ENCODE results near the gene EHMT1.
"Not testable (repeated sequence)": the region's sequence is repeated elsewhere in the genome, so short reads cannot be mapped to it uniquely, and the experiment has no call there.

EHMT1 gene

GRCh38 chr9:137764171-137764671, 145.4 kb downstream of the EHMT1 start:
- no peak for DNase-seq

GRCh38 chr9:137764981-137765380, 146.2 kb downstream of the EHMT1 start:
- no peak for DNase-seq

- DNase-seq: no peak
These were observed 146.7 kb downstream of the EHMT1 start for GRCh38 chr9:137765536-137765935.

GRCh38 chr9:137771580-137771979, 152.8 kb downstream of the EHMT1 start:
- no peak for DNase-seq

GRCh38 chr9:137772281-137772873, 153.6 kb downstream of the EHMT1 start:
- DNase-seq: no peak

GRCh38 chr9:137774775-137775386, 156.1 kb downstream of the EHMT1 start:
- DNase-seq: no peak

GRCh38 chr9:137776306-137776995, 157.6 kb downstream of the EHMT1 start:
- DNase-seq: no peak

DNA sequence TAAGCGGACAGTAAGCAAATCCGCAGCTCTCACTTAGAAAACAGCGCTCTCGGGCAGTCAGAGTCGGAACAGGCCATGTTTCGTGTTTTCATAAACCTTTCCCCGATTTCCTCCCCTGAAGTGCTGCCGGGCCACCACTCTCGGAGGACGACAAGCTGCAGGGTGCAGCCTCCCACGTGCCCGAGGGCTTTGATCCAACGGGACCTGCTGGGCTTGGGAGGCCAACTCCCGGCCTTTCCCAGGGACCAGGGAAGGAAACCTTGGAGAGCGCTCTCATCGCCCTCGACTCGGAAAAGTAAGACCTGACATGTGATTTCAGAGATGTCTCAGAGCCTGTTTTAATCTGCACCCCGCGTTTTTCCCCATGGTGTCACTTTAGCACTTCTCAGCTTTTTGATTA, 159.0 kb downstream of the EHMT1 start:
- no peak for DNase-seq

DNA sequence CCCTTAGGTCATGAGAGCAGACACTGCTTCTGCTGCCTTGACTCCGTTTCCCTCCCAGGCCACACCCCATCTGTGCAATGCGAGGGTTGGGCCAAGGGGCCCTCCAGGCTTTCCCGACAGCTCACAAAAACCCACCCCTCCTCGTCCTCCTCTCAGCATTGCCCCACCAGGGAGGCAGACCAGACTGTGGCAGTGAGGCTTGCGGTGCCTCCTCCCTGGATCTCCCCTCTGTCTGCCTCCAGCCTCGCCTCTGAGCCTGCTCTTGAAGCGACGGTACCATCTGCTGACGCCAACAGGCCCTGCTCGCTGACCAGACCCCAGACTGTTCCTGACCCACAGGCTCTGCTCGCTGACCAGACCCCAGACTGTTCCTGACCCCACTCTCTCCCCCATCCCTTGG, 159.5 kb downstream of the EHMT1 start:
- no peak for DNase-seq

- no peak for DNase-seq
These were observed 160.1 kb downstream of the EHMT1 start for GRCh38 chr9:137778914-137779313.

DNA sequence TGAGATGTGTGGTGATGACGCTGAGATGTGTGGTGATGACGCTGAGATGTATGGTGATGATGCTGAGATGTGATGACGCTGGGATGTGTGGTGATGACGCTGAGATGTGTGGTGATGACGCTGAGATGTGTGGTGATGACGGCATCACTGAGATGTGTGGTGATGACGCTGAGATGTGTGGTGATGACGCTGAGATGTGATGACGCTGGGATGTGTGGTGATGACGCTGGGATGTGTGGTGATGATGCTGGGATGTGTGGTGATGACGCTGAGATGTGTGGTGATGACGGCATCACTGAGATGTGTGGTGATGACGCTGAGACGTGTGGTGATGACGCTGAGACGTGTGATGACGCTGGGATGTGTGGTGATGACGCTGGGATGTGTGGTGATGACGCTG, 161.2 kb downstream of the EHMT1 start:
- not testable (repeated sequence) for DNase-seq

- no peak for DNase-seq
These were observed 163.2 kb downstream of the EHMT1 start for GRCh38 chr9:137781906-137782585.

DNA sequence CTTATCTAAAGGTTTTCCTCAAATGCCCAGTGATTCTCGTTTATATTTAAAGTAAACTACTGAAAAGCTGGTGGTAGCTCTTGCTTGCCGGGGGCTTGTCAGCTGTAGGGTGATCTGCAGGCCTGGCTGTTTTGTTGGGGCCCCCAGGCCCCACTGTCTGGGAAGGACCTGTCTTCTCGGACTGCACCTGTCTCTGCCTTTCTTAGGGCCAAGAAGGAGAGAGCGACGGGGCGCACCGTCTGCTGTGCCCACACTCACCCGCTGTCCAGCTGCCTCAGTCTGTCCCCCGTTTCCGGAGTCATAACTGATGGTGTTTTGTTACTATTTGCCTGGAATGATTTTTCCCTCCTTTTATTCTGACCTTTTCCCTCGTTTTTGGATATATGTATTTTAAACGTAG, 164.7 kb downstream of the EHMT1 start:
- DNase-seq: no peak

GRCh38 chr9:137784046-137784445, 165.2 kb downstream of the EHMT1 start:
- no peak for DNase-seq

DNA sequence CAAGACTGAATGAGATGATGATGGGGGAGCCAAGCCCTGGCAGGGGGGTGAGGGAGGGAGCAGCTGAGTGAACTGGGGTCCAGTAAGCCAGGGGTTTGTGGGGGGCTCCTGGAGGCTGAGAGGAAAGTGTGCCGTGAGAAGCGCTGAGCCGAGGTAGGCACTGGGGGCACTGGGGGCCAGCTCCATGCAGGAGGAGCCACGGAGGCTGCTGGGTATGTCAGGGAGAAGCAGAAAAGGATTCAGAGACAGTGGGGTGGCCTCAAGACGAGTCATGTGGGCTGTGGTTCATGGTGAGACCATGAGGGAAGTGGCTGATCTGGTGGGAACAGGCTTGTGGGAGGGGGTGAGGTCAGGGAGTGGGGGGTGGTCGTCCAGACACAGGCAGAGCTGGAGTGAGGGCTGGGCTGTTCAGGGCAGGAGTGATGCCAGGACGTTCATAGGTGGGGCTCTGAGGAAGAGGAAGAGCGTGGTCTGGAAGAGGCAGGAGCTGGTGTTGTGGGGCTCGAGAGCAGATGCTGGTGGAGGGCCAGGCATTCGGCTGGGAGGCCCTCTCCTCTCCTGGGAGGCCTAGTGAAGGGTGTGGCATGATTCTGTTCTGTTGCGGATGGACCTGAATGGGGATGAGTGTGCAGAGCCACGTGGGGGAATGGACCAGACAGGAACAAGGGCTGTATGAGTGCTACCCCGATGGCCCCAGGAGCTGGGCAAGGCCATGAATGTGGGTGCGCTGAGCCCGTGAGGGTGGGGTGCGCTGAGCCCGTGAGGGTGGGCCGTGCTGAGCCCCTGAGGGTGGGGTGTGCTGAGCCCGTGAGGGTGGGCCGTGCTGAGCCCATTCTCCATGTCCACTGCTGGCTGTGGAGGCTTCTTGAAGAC, 166.1 kb downstream of the EHMT1 start:
- DNase-seq: no peak

- DNase-seq: no peak
These were observed 166.9 kb downstream of the EHMT1 start for GRCh38 chr9:137785704-137786161.

- DNase-seq: no peak
These were observed 167.7 kb downstream of the EHMT1 start for GRCh38 chr9:137786511-137786920.

- DNase-seq: no peak
These were observed 168.6 kb downstream of the EHMT1 start for GRCh38 chr9:137787381-137787780.

DNA sequence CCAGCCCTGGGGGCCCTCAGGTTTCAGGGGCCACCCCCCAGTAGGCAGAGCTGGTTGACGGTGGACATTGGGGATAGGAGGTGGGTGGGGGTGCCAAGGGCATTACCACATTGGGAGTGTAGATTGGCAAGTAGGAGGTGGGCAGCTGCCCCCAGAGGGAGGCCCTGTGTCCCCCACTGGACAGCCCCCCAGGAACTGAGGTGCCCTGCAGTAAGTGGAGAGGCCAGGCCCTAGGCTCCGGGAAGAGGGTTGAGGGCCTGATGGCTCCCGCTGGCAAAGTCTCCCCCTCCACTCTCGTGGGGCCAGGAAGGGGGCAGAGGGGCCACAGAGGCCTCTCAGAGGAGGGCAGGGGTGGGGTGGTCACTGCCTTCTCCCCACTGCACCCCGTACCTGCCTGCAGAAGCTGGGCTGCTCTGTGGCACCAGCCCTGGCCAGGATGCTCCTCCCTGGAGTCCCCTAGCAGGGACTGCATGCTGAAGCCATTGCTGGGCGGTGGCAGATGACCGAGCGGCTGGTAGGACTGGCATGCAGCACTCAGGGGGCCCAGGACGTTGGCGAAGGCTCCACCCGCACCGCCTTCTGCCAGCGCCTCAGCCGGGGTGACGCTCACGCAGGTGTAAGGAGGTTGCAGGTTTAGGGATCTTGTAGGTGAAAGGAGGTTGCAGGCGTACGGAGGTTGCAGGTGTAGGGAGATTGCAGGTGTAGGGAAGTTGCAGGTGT, 169.1 kb downstream of the EHMT1 start:
- DNase-seq: no peak

DNA sequence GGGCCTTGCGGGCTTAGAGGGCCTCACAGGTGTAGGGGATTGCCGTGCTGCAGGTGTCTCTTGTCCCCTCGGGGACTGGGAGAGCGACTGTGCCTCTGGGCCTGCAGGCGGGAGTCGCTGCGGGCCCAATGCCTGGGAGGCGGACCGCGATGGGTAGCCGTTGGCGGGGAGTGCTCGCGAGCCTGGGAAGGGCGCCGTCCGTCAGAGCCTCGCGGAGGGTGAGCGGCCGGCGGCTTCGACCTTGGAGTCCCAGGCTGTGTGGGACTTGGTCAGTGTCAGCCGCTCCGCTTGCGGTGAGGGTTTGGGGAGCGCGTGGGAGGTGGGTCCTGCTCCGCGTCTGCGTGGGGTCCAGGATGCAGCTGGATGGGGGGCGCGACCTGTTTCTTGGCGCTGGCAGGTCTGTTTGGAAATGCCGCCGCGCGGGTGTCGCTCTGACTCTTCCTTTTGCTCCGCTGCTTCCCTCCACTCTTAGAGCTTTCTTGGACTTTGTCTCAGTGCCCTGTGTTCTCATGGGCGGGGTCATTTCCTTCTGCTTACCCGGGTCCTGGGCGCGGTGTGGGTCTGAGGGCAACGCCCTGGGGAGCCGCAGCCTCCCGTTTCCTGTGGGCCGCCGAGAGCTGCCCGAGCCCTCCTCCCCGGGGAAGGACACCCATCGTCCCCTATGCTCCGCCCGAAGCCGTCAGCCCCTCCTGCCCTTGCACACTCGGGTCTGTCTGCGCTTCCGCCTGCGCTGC, 169.9 kb downstream of the EHMT1 start:
- no peak for DNase-seq

DNA sequence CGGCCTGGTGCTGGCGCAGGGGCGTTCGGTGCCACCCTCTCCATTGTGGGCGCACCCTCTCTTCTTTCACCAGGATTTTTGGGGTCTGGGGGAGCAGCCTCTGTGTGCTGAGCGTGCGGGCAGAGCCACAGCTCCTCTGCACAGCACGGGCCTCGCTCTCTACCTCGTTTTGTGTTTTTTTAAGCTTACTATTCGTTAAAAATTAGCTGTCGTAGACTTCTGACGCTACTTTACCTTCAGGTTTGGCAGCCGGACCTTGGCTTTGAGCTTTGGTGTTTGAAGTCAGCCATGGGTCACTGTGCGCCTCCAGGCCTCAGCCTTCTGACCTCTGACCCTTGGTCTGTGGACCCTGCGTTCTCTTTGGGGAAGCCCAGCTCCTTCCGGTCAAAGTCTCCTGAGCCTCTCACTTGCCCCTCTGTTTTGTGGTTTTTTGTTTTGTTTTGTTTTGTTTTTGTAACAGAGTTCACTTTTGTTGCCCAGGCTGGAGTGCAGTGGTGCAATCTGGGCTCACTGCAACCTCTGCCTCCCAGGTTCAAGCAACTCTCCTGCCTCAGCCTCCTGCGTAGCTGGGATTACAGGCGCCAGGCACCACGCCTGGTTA, 170.6 kb downstream of the EHMT1 start:
- no peak for DNase-seq

Data from inflammatory macrophage treated with lipopolysaccharide for 1 hour (primary cell).